OCI-LY3 (cell line): Measurements from ENCODE around the gene ERC2.

Experiments used
- H2AFZ ChIP-seq: fragments of 200-600, 300-600 bp; shearing (Covaris generic); 2 replicates; pipeline ENCODE4 v1.6.0; 2014; ENCODE audit warnings: antibody characterized with exemption, low read depth, low read length
- H3K27ac ChIP-seq: fragments of 200-600, 300-600 bp; sonication (generic); 2 replicates; pipeline ENCODE4 v1.5.1; 2014; ENCODE audit warnings: mild to moderate bottlenecking, low read length, moderate library complexity, mixed read lengths
- H3K27me3 ChIP-seq: fragments of 200-600, 300-600 bp; sonication (generic); 2 replicates; pipeline ENCODE4 v1.6.1; 2014; ENCODE audit warnings: low read depth, low read length, mixed read lengths
- H3K36me3 ChIP-seq: fragments of 200-600, 300-600 bp; sonication (generic); replicated peaks from 2 replicates; pipeline ENCODE3; 2014; ENCODE audit warnings: low read depth, low read length, mixed read lengths
- H3K4me1 ChIP-seq: fragments of 300-600, 200-600 bp; sonication (generic); 2 replicates; pipeline ENCODE4 v1.6.1; 2014; ENCODE audit warnings: low read length, mixed read lengths
- H3K4me2 ChIP-seq: fragments of 200-600, 300-600 bp; sonication (generic); 2 replicates; pipeline ENCODE4 v1.6.1; 2014; ENCODE audit warnings: low read length, mixed read lengths
- H3K4me3 ChIP-seq: fragments of 300-600, 200-600 bp; sonication (generic); 2 replicates; pipeline ENCODE4 v1.5.1; 2014; ENCODE audit warnings: antibody characterized with exemption, mild to moderate bottlenecking, low read length, moderate library complexity
- H3K79me2 ChIP-seq: fragments of 300-600, 200-600 bp; shearing (Covaris generic); 2 replicates; pipeline ENCODE4 v1.6.1; 2014; ENCODE audit warnings: mild to moderate bottlenecking, low read length, mixed read lengths
- H3K9ac ChIP-seq: fragments of 300-600, 200-600 bp; shearing (Covaris generic); 2 replicates; pipeline ENCODE4 v1.6.0; 2014; ENCODE audit warnings: mild to moderate bottlenecking, low read length, moderate library complexity
- H3K9me3 ChIP-seq: fragments of 200-600, 300-600 bp; shearing (Covaris generic); 2 replicates; pipeline ENCODE4 v1.6.1; 2014; ENCODE audit warnings: low read length, mixed read lengths; ENCODE audit not compliant: insufficient read depth
- H4K20me1 ChIP-seq: fragments of 200-600, 300-600 bp; sonication (generic); 2 replicates; pipeline ENCODE4 v1.6.1; 2016; ENCODE audit warnings: low read length, mixed read lengths; ENCODE audit not compliant: insufficient read depth
- CTCF ChIP-seq: fragments of 200-600, 300-600 bp; sonication (generic); IDR thresholded peaks from 2 replicates; pipeline ENCODE4 v1.5.1; 2014; ENCODE audit warnings: antibody characterized with exemption, low read length, low read depth
- EZH2phosphoT487 ChIP-seq: fragments of 200-600 bp; shearing (Covaris generic); IDR thresholded peaks from 2 replicates; pipeline ENCODE4 v1.6.1; 2018; ENCODE audit warnings: antibody characterized with exemption, mixed run types, low read depth

Gene ERC2

GRCh38 chr3:56366641-56367162 is 101.6 kb downstream of the ERC2 start:
- Histone ChIP-seq H2AFZ (no peak overlapping the region), H3K4me3 (no peak overlapping the region), H3K27ac (no peak overlapping the region), H3K4me1 (no peaks in the 10 kb centered on the region), H3K27me3 (peaks cover 39% of the 10 kb centered on the region), H4K20me1 (no peaks in the 10 kb centered on the region), H3K4me2 (no peak overlapping the region), H3K9ac (no peak overlapping the region), H3K36me3 (no peaks in the 10 kb centered on the region), H3K9me3 (no peaks in the 10 kb centered on the region), H3K79me2 (no peaks in the 10 kb centered on the region)
- TF ChIP-seq EZH2phosphoT487 (no peak), CTCF (no peak)

GRCh38 chr3:56365905-56366640 is 102.2 kb downstream of the ERC2 start:
- H3K27me3 ChIP-seq, result peaks cover 40% of the 10 kb centered on the region
- no peak overlapping the region for H3K4me3 ChIP-seq
- H3K4me1 ChIP-seq, result no peaks in the 10 kb centered on the region
- no peaks in the 10 kb centered on the region for H3K79me2 ChIP-seq
- no peak overlapping the region for H3K9ac ChIP-seq
- no peaks in the 10 kb centered on the region for H3K9me3 ChIP-seq
- H3K36me3 ChIP-seq, result no peaks in the 10 kb centered on the region
- no peak overlapping the region for H2AFZ ChIP-seq
- no peaks in the 10 kb centered on the region for H4K20me1 ChIP-seq
- TF ChIP-seq EZH2phosphoT487 (no peak), CTCF (no peak)
- no peak overlapping the region for H3K27ac ChIP-seq
- H3K4me2 ChIP-seq, result no peak overlapping the region

DNA sequence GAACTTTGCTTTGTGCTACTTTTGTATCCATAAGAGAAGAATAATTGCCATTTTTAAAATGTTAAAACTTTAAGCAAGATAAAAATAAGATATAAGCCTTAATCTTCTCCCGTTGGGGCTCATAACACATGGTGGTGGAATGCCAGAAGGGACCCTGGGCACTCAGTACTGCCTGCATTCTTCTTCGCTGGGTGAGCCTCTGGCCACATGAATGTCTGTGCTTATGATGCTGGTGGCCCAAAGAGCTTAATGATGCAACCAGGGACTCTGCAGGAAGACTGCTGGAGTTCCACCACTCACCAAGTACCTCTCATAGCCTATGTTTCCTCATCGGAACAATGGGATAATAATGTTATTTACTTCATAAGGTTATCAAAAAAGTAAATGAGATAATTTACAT is 103.6 kb downstream of the ERC2 start:
- Histone ChIP-seq H3K36me3 (no peaks in the 10 kb centered on the region), H3K4me2 (no peak overlapping the region), H2AFZ (no peak overlapping the region), H3K4me3 (no peak overlapping the region), H3K27me3 (peaks cover 42% of the 10 kb centered on the region), H3K79me2 (no peaks in the 10 kb centered on the region), H3K9ac (no peak overlapping the region), H3K9me3 (no peaks in the 10 kb centered on the region), H4K20me1 (no peaks in the 10 kb centered on the region), H3K27ac (no peak overlapping the region), H3K4me1 (no peaks in the 10 kb centered on the region)
- no peak for TF ChIP-seq EZH2phosphoT487
- TF ChIP-seq CTCF, result no peak

DNA sequence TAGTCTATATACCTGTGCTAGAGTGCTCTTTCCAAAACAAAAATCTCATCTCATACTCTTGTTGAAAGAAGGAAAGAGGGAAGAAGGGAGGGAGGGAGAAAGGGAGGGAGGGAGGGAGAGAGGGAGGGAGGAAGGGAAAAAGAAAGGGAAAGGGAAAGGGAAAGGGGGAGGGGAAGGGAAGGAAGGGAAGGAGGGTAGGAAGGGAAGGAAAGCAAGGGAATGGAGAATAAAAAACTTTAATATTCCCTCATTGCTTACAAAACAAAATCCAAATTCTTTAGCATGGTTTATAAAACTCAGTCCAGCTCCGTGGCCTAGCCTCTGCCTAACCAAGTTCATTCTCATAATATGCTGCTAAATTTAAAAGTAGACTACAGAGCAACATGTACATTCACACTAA is 104.5 kb downstream of the ERC2 start:
- TF ChIP-seq CTCF (no peak), EZH2phosphoT487 (no peak)
- H3K4me1 ChIP-seq, result no peaks in the 10 kb centered on the region
- no peaks in the 10 kb centered on the region for H3K79me2 ChIP-seq
- no peaks in the 10 kb centered on the region for H3K36me3 ChIP-seq
- no peak overlapping the region for H3K4me3 ChIP-seq
- no peak overlapping the region for H3K4me2 ChIP-seq
- no peak overlapping the region for H3K9ac ChIP-seq
- peaks cover 40% of the 10 kb centered on the region for H3K27me3 ChIP-seq
- H3K27ac ChIP-seq, result no peak overlapping the region
- H3K9me3 ChIP-seq, result no peaks in the 10 kb centered on the region
- H4K20me1 ChIP-seq, result no peaks in the 10 kb centered on the region
- H2AFZ ChIP-seq, result no peak overlapping the region
